DND-41 (cell line): ENCODE results near the gene SIGLEC8.

Experiments used
- ATAC-seq: fragments of 200-7000 bp; cut with Tn5 transposase; 3 replicates; pipeline ENCODE4 v1.9.1; 2021; ENCODE audit warnings: low read depth; ENCODE audit not compliant: insufficient read depth
- DNase-seq: peaks from one replicate; pipeline ENCODE4 v3.0.0-alpha.2; 2020
- H2AFZ ChIP-seq: 2 replicates; pipeline ENCODE4 v1.6.0; 2012; ENCODE audit warnings: low read depth, low read length
- H3K27ac ChIP-seq: 2 replicates; pipeline ENCODE4 v1.5.1; 2012; ENCODE audit warnings: low read length, inconsistent platforms
- H3K27me3 ChIP-seq: fragments of 200-600 bp; sonication (generic); 2 replicates; pipeline ENCODE4 v1.6.0; 2012; ENCODE audit warnings: low read length, mild to moderate bottlenecking, inconsistent platforms; ENCODE audit not compliant: insufficient read depth, poor library complexity
- H3K36me3 ChIP-seq: 2 replicates; pipeline ENCODE4 v1.5.1; 2012; ENCODE audit warnings: low read length, inconsistent platforms; ENCODE audit not compliant: insufficient read depth
- H3K4me1 ChIP-seq: 2 replicates; pipeline ENCODE4 v1.5.1; 2012; ENCODE audit warnings: mild to moderate bottlenecking, low read length; ENCODE audit not compliant: insufficient read depth
- H3K4me2 ChIP-seq: 2 replicates; pipeline ENCODE4 v1.6.0; 2012; ENCODE audit warnings: mild to moderate bottlenecking, moderate library complexity, low read length, inconsistent platforms; ENCODE audit not compliant: insufficient read depth
- H3K4me3 ChIP-seq, 2 experiments: fragments of 200-600 bp in 1 of 2; shearing (Covaris generic) in 1 of 2; 2 replicates each; pipeline ENCODE4 v1.5.1; 2012 to 2016; ENCODE audit warnings: inconsistent platforms in 2 of 2, low read length in 2 of 2, mild to moderate bottlenecking in 2 of 2, low read depth in 1 of 2, moderate library complexity in 1 of 2
- H3K79me2 ChIP-seq: 2 replicates; pipeline ENCODE4 v1.6.0; 2012; ENCODE audit warnings: low read length, inconsistent platforms; ENCODE audit not compliant: insufficient read depth
- H3K9ac ChIP-seq: 2 replicates; pipeline ENCODE4 v1.6.0; 2012; ENCODE audit warnings: low read depth, mild to moderate bottlenecking, inconsistent platforms, low read length, moderate library complexity
- H3K9me3 ChIP-seq: 2 replicates; pipeline ENCODE4 v1.5.1; 2012; ENCODE audit warnings: low read length, moderate library complexity, mild to moderate bottlenecking, inconsistent platforms; ENCODE audit not compliant: insufficient read depth, severe bottlenecking
- H4K20me1 ChIP-seq: 2 replicates; pipeline ENCODE4 v1.6.0; 2012; ENCODE audit warnings: low read length; ENCODE audit not compliant: insufficient read depth
- CTCF ChIP-seq: IDR thresholded peaks from 2 replicates; pipeline ENCODE4 v1.5.1; 2012; ENCODE audit warnings: borderline replicate concordance, low read length, moderate library complexity, mild to moderate bottlenecking; ENCODE audit not compliant: poor library complexity, severe bottlenecking; ENCODE audit errors: extremely low read depth
- EZH2 ChIP-seq: IDR thresholded peaks from 3 replicates; pipeline ENCODE4 v1.6.1; 2012; ENCODE audit warnings: borderline replicate concordance, low read depth, mild to moderate bottlenecking, moderate library complexity, low read length, inconsistent platforms; ENCODE audit not compliant: severe bottlenecking

Gene SIGLEC8

DNA sequence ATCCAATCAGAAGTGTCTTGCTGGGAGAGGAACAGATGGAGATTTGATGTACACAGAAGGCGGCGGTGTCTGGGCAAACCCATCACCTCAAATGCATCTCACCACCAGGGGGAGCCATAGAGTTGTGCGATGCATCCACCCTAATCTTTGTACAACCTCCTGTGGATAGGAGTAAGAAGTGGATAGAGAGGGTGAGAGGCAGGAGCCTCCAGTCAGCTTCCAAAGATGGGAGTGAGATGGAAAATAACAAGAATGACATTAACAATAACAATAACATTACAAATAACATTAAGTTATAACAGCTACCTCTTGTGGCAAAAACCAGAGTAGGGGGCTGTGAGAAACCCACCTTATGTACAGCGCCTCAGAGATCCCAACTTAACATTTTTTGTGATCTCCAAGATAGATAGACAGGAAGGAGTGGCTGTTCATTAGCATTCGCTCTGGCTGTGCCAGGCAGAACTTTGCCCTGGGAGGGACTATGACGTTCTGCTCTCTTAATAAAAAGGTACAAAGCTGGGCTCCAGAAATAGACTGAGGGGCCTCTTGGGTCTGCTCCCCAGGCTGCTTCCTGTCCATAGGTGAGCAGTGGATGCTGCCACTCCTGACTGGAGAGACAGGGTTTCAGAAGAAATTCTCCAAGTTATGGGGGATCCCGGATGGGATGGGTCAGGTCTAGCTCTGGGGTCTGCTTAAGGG, 14.9 kb upstream of the SIGLEC8 start:
- H4K20me1 ChIP-seq = no peaks in the 10 kb centered on the region
- no peak overlapping the region for H3K4me3 ChIP-seq
- H3K4me1 ChIP-seq = peaks cover 3% of the 10 kb centered on the region
- H3K9me3 ChIP-seq = no peaks in the 10 kb centered on the region
- no peaks in the 10 kb centered on the region for H3K27me3 ChIP-seq
- TF ChIP-seq CTCF = peak; percentile 92
- no peak for TF ChIP-seq EZH2
- no peaks in the 10 kb centered on the region for H3K79me2 ChIP-seq
- no peak overlapping the region for H3K27ac ChIP-seq
- H3K9ac ChIP-seq = no peak overlapping the region
- no peak overlapping the region for H3K4me2 ChIP-seq
- peak; percentile 76 for DNase-seq
- ATAC-seq = peak; percentile 88
- H2AFZ ChIP-seq = no peak overlapping the region
- H3K36me3 ChIP-seq = no peaks in the 10 kb centered on the region

- no peaks in the 10 kb centered on the region for H3K27me3 ChIP-seq
- no peak overlapping the region for H3K4me3 ChIP-seq
- H3K4me2 ChIP-seq = no peak overlapping the region
- no peaks in the 10 kb centered on the region for H3K9me3 ChIP-seq
- ATAC-seq (no peak), DNase-seq (no peak)
- no peak overlapping the region for H3K27ac ChIP-seq
- TF ChIP-seq CTCF (no peak), EZH2 (no peak)
- no peaks in the 10 kb centered on the region for H3K79me2 ChIP-seq
- no peak overlapping the region for H2AFZ ChIP-seq
- H4K20me1 ChIP-seq = no peaks in the 10 kb centered on the region
- no peaks in the 10 kb centered on the region for H3K36me3 ChIP-seq
- H3K9ac ChIP-seq = no peak overlapping the region
- peaks cover 8% of the 10 kb centered on the region for H3K4me1 ChIP-seq
Measured at GRCh38 chr19:51472607-51473006, 14.4 kb upstream of the SIGLEC8 start.

GRCh38 chr19:51471527-51471926, 13.3 kb upstream of the SIGLEC8 start:
- no peaks in the 10 kb centered on the region for H4K20me1 ChIP-seq
- no peaks in the 10 kb centered on the region for H3K9me3 ChIP-seq
- TF ChIP-seq EZH2 = no peak
- TF ChIP-seq CTCF = no peak
- no peak overlapping the region for H3K9ac ChIP-seq
- no peak overlapping the region for H3K4me2 ChIP-seq
- H3K27me3 ChIP-seq = no peaks in the 10 kb centered on the region
- H3K79me2 ChIP-seq = no peaks in the 10 kb centered on the region
- H2AFZ ChIP-seq = no peak overlapping the region
- ATAC-seq = no peak
- H3K27ac ChIP-seq = no peak overlapping the region
- H3K4me3 ChIP-seq = no peak overlapping the region
- H3K4me1 ChIP-seq = peaks cover 8% of the 10 kb centered on the region
- no peaks in the 10 kb centered on the region for H3K36me3 ChIP-seq
- no peak for DNase-seq

DNA sequence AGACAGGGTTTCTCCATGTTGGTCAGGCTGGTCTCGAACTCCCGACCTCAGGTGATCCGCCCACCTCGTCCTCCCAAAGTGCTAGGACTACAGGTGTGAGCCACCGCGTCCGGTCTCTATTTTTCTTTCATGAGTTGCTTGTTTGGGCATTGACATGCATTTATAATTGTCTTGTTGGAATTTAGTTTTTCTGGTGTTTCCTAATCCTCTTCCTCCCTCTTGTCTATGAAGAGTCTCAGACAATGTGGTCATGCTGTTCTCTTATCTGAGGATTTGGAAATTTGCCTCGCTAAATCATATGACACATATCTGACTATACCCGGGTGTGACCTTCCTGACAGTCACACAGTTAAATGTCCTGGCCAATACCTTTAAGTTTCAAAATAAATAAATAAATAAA, 12.7 kb upstream of the SIGLEC8 start:
- Histone ChIP-seq H4K20me1 (no peaks in the 10 kb centered on the region), H3K79me2 (no peaks in the 10 kb centered on the region), H3K27ac (no peak overlapping the region), H3K9me3 (no peaks in the 10 kb centered on the region), H3K4me1 (peaks cover 8% of the 10 kb centered on the region), H3K27me3 (no peaks in the 10 kb centered on the region), H3K36me3 (no peaks in the 10 kb centered on the region), H3K4me2 (no peak overlapping the region), H2AFZ (no peak overlapping the region), H3K9ac (no peak overlapping the region), H3K4me3 (no peak overlapping the region)
- ATAC-seq = no peak
- TF ChIP-seq CTCF = no peak
- no peak for TF ChIP-seq EZH2
- no peak for DNase-seq
